Right ventricle myocardium superior (tissue), 1 donor: ENCODE data around the gene SH3BGR. TPM values are rescaled to one million over a fixed set of nuclear protein-coding genes. Genes with fewer than 3 reads are reported as not detected.
A peak's percentile ranks its signal among the peaks of the same experiment; 100 is the strongest.
"Not testable (repeated sequence)": the region's sequence is repeated elsewhere in the genome, so short reads cannot be mapped to it uniquely, and the experiment has no call there.

ENCODE experiments used
- ATAC-seq: fragments of 200-7000 bp; cut with Tn5 transposase; one replicate; pipeline ENCODE4 v1.9.1; 2020; ENCODE audit warnings: mild to moderate bottlenecking; ENCODE audit not compliant: poor library complexity
- DNase-seq: peaks from one replicate; pipeline ENCODE4 v3.0.0-alpha.2; 2020
- intact Hi-C: fragments of 100-400 bp; cut with DNase I; formaldehyde crosslinking; loops from one replicate; pipeline ENCODE4 v1.11.2; 2022
- total RNA-seq: library from RNA; stranded (reverse); fragmentation: NEBNext Ultra II Directional; extraction: Animal tissue kit (Norgen Biotek cat#: 25700); gene quantifications from one replicate; pipeline ENCODE4 v1.2.1, GENCODE V29; 2021
- donor health status: DM: no; HTN: yes; CAD: no; lungs with severe emphysema.

Gene SH3BGR
- total RNA-seq, 1 donor from 2014 or later, result 105 TPM

DNA sequence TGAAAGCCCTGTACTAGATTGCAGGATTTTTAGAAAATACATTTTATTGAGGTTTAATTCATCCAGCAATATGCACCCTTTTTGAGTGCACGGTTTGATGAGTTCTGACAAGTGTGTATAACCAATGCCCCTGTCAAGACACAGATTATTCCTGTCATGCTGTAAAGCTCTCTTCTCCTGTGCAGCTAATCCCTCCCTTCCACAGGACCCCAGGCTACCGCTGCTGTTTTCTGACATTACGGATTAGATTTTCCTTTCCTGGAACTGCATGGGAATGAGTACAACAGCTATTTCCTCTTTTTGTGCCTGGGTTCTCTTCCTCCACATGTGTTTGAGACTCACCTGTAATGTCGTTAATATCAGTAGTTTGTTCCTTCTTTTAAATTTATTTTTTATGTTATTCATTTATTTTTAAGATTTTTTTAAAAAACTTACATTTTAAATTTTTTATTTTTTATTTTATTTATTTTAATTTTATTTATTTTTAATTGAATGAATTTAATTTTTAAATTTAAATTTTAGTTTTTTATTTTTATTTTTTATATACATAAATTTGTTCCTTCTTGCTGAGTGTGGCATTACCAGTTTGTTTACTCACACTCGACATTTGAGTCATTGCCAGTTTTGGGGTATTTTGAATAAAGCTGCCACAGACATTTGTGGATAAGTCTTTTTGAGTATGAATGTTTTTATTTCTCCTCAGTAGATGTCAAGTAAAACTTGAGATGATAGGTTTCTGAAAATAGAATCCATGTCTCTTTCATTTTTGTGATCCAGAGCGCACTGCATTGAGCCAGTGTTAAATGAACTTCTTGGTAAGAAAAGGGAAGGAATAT lies 82.0 kb downstream of the SH3BGR start:
- DNase-seq (no peak), ATAC-seq (no peak)
- intact Hi-C loops, result no loop called here

DNA sequence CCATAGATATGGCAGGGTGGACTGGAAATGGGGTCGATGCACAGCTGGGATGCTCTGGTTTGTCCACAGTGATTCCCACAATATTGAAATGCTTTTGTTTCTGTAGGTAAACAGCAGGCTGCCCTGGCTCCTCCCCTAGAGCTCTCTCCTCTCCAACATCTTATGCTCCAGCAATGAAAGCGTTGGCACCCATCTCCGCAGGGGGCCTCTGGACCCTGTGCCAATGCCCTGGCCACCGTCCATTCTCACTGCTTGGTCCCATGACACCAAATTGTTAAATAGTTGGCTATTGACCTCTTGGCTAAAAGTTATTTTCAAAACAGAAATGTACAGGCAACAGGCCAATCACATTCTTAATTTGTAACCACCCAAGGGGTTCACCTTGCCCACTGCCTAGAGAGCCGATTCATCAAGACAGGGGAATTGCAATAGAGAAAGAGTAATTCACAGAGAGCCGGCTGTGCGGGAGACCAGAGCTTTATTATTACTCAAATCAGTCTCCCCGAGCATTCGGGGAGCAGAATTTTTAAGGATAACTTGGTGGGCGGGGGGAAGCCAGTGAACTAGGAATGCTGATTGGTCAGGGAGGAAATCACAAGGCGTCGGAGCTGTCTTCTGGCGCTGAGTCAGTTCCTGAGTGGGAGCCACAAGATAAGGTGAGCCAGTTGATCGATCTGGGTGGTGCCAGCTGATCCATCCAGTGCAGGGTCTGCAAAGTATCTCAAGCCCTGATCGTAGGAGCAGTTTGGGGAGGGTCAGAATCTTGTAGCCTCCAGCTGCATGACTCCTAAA lies 84.1 kb downstream of the SH3BGR start:
- DNase-seq, result no peak
- ATAC-seq, result no peak
- intact Hi-C loops, result no loop called here

- ATAC-seq (no peak), DNase-seq (no peak)
- intact Hi-C loops, result no loop called here
These were observed 85.1 kb downstream of the SH3BGR start for GRCh38 chr21:39536835-39537234.

- ATAC-seq (no peak), DNase-seq (no peak)
- intact Hi-C loops, result no loop called here
These were observed 85.8 kb downstream of the SH3BGR start for GRCh38 chr21:39537571-39537970.

GRCh38 chr21:39538453-39539042 lies 86.8 kb downstream of the SH3BGR start:
- no peak for ATAC-seq
- intact Hi-C loops, result no loop called here

GRCh38 chr21:39540367-39540766 lies 88.6 kb downstream of the SH3BGR start:
- intact Hi-C loops, DNase-seq, ATAC-seq: not testable (repeated sequence)

More at GRCh38 chr21:39538453-39539042, 86.8 kb downstream of the SH3BGR start:
- DNase-seq, result no peak

GRCh38 chr21:39542736-39543135 lies 91.0 kb downstream of the SH3BGR start:
- no peak for ATAC-seq
- intact Hi-C loops, result no loop called here

DNA sequence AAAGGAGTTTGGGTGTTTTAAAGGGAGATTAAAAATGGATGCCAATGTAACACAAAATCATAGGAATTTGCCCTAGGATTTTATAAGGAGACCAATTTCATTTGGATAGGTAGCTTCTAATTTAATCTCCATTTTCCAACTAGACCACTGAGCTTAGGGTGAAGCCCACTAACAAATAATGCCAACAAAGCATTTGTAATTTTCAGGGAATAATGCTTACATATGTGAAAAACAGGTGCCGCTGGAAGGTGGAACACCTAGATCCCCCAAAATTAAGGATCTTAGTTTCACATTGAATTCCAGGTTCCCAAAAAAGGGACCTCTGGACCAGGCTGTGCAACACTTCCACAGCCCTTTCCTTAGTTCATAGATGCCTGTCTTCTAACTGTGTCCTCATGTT lies 94.8 kb downstream of the SH3BGR start:
- intact Hi-C loops, result no loop called here
- DNase-seq (no peak), ATAC-seq (no peak)

More at GRCh38 chr21:39542736-39543135, 91.0 kb downstream of the SH3BGR start:
- DNase-seq, result no peak

GRCh38 chr21:39552856-39553255 lies 101.1 kb downstream of the SH3BGR start:
- DNase-seq, result no peak

DNA sequence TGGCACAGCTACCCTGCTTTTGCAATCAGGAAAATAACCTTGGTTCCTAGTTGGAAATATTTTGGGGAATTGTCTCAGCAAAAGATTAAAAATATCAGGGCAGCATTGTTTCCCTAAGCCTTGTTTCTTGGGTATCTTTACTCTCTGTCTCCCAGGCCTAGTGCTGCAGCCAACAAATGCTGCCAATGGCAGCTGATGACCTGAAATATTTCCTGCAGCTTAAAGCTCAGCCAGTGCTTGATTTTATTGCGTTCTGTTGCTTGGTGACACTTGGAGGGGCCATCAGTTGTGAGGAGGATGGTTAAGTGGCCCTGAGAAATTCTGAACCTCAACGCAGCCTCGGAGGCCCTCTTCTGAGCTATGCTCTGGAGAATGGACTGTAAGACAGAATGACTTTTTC lies 101.6 kb downstream of the SH3BGR start:
- no peak for ATAC-seq
- intact Hi-C loops, result no loop called here
- no peak for DNase-seq

More at GRCh38 chr21:39552856-39553255, 101.1 kb downstream of the SH3BGR start:
- no peak for ATAC-seq
- intact Hi-C loops, result no loop called here

DNA sequence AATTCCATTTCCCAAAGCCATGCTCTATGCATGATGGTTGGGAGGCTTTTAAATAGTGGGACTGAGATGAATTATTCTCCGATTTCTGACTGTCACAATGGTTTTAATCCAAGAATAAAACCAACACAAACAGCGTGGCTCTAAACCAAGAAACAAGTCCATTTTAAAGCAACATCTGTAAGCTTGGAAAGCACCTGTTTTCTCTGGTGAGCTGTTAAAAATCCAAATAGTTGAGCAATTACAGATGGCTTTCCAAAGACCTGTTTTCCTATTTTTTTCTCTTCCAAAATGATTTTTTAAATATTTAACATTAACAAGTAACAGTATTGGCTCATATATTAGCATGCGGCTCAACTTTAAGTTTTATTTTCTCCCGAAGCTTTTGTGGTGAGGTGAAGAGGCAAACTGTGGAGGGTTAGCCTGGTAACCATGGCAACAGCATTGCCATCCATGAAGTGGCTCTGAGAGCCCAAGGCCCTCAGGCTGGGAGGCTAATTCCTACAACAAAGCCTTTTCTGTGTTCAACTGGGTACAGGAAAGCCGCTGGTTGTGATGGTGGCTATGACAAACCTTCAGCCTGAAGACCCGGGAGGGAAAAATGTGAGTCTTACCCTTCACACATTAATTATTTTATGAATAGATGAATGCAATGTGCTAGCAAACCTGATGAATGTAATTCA lies 104.3 kb downstream of the SH3BGR start:
- no peak for DNase-seq
- intact Hi-C loops, result no loop called here
- ATAC-seq, result no peak

DNA sequence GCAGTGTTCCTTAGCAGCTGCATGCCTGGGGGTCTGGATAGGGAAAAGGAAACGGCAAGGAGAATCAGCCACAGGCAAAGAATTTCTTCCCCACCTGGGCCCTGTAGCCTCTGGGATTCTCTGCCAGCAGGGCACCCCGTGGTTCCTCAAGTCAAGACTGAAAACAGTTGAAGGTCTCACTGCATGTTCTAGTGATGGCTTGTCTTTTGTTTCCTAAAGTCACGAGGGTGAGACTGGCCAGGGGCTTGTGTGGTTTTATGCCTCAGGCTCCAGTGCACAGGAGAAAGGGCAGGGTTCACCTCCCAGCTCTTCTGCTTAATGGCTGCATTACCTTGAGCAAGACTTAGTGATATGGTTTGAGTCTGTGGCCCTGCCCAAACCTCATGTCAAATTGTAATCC lies 107.7 kb downstream of the SH3BGR start:
- DNase-seq (no peak), ATAC-seq (no peak)
- intact Hi-C loops, result no loop called here

DNA sequence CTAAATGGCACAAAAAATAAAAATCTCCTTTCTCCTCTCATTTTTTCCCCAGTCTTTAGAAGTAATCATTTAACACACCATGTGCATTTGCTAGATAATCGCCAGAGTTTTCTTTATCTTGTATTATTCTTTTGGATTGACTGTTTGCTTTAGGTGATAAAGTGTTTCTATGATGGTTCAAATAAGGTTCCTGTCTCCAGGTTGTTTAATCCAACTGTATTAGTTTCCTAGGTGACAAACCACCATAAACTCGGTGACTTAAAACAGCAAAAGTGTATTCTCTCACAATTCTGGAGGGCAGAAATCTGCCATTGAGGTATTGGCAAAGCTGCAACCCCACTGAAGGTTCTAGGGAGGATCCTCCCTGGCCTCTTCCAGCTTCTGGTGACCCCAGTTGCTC lies 109.4 kb downstream of the SH3BGR start:
- no peak for DNase-seq
- ATAC-seq, result no peak
- intact Hi-C loops, result no loop called here

DNA sequence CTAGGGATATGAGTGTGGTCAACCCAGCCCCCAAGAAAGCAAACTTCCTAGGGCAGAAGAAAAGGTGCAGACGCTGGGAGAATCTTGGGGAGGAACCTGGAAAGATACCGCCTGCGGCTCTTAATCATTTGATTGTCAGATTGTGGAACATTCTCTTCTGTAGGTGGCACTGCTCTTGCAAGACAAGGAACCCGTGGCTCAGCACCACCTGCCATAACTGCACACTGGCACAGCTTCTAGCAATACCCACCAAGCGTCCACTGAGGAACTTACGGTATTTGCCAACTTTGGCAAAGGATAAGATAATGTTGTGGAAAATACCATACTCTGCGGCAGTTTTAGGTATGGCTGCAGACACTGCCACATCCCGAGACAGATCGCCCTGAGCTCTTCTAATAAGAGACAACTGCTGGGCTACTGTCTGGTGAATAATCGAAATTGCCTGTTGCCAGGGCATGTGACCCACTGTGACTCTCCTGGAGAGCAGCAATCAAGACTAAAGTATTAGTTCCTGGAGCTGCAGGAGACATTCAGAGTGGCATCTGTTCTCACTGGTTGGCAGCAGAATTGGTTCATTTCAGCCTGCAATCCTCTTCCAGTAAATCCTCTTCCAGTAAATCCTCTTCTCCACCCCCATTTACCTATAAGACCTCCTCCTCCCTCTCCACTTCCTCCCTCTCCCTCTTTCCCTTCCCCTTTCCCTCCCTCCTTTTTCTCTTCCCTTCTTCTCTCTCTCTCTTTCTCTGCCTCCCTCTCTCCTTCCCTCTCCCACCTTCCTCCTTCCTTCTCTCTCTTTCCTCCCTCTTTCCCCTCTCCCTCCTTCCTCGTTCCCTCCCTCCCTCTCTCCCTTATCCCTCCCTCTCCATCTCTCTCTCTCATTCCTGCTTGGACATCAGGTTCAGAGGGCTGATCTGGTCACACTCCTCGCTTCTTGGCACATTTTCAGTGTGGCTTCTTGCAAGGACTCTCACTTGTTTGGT lies 111.3 kb downstream of the SH3BGR start:
- no peak for DNase-seq
- ATAC-seq, result no peak
- intact Hi-C loops, result no loop called here

- DNase-seq (peak; percentile 57), ATAC-seq (peak; percentile 86)
- intact Hi-C loops, result no loop called here
These were observed 112.4 kb downstream of the SH3BGR start for GRCh38 chr21:39564200-39564599.
